ENCODE data around the gene KIF5A.
"Not testable (repeated sequence)": the region's sequence is repeated elsewhere in the genome, so short reads cannot be mapped to it uniquely, and the experiment has no call there.

KIF5A gene

DNA sequence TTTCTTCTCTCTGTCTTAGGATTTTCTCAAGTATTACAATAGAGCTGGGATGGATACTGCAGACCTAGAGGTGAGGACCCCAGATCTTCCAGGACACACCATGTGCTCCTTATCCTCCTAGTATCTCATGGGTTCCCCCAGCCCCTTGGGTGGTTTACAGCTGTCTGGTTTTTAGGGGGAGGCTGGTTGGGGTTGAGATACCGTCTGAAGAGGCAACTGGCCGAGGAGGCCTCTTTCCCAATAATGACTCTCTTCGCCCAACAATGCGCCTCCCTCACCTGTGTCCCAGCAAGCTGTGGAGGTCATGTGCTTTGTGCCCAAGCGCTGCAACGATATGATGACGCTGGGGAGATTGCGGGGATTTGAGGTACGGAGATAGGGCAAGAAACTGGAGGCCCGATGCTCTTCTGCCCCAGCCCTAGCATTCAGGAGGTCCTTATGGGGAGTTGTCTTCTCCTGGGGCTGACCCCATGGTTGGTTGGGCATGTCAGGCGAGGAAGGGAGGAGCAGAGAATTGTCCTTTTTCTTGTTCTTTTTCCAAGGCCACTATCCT is 65.2 kb downstream of the KIF5A start:
- no peak for DNase-seq
- in situ Hi-C loops (cut with HindIII; ENCODE audit: low pct_ligation_motif_present, low sequenced_read_pairs) = no loop called here
- peaks cover 7% of the 10 kb centered on the region for H3K27me3 ChIP-seq (replicated peaks)

DNA sequence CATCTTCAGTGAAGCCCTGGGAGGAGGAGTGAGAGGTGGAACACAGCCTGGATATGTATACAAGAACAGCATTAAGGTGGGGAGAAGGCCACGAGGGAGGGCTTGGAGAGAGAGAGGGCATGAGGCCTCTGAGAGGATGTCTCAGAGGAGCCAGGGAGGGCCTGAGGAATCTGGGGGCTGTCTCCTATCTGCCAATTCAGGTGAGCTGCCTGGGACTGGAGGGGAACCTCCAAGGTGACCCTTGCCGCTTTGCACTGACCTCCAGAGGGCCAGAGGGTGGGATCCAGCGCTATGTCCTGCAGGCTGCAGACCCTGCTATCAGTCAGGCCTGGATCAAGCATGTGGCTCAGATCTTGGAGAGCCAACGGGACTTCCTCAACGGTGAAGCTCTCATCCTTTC is 65.8 kb downstream of the KIF5A start:
- in situ Hi-C loops (cut with HindIII; ENCODE audit: low pct_ligation_motif_present, low sequenced_read_pairs) = no loop called here
- Histone ChIP-seq H3K27me3 (replicated peaks) (peaks cover 13% of the 10 kb centered on the region), H3K27ac (no peak overlapping the region), H3K36me3 (replicated peaks) (no peaks in the 10 kb centered on the region), H3K4me3 (ENCODE audit: low read depth, low read length) (no peak overlapping the region)
- TF ChIP-seq, protein P1, sequence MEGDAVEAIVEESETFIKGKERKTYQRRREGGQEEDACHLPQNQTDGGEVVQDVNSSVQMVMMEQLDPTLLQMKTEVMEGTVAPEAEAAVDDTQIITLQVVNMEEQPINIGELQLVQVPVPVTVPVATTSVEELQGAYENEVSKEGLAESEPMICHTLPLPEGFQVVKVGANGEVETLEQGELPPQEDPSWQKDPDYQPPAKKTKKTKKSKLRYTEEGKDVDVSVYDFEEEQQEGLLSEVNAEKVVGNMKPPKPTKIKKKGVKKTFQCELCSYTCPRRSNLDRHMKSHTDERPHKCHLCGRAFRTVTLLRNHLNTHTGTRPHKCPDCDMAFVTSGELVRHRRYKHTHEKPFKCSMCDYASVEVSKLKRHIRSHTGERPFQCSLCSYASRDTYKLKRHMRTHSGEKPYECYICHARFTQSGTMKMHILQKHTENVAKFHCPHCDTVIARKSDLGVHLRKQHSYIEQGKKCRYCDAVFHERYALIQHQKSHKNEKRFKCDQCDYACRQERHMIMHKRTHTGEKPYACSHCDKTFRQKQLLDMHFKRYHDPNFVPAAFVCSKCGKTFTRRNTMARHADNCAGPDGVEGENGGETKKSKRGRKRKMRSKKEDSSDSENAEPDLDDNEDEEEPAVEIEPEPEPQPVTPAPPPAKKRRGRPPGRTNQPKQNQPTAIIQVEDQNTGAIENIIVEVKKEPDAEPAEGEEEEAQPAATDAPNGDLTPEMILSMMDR (IDR thresholded peaks at IDR 0.05; ENCODE audit: low read depth, low read length, missing control alignments) = no peak
- no peak for DNase-seq

More for the DNA sequence above, 65.2 kb downstream of the KIF5A start:
- H3K36me3 ChIP-seq (replicated peaks) = no peaks in the 10 kb centered on the region
- H3K27ac ChIP-seq = no peak overlapping the region
- H3K4me3 ChIP-seq (ENCODE audit: low read depth, low read length) = no peak overlapping the region
- TF ChIP-seq, protein P1 (IDR thresholded peaks at IDR 0.05; ENCODE audit: low read depth, low read length, missing control alignments) = no peak

DNA sequence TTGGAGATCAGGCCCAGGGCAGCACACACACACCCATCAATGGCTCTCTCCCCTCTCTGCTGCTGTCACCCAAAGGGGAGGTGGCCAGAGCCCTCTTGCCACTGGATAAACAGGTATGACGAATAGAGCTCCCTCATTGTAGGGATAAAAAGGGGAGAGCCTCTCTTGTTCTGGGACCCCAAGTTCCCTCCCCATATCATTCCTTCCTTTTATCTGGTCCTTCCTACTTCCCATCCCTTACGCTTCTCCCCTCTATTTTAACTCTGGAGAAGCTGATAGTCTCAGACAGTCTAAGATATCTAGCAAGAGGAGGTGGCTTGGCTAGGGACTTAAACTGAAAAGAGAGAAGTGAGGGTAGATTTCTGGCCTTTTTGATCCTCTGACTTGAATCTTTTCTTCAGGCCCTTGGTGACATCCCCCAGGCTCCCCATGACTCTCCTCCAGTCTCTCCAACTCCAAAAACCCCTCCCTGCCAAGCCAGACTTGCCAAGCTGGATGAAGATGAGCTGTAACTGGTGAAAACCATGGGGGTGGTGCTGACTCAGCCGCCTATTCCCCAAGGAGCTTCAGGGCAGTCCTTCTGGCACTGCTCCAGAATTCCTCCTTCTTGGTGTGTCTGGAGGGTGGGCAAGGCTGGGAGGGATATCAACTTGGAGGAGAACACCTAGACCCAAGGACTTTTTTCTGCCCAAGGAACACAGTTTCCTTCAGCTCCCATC is 66.7 kb downstream of the KIF5A start:
- peak; percentile 47 for DNase-seq

DNA sequence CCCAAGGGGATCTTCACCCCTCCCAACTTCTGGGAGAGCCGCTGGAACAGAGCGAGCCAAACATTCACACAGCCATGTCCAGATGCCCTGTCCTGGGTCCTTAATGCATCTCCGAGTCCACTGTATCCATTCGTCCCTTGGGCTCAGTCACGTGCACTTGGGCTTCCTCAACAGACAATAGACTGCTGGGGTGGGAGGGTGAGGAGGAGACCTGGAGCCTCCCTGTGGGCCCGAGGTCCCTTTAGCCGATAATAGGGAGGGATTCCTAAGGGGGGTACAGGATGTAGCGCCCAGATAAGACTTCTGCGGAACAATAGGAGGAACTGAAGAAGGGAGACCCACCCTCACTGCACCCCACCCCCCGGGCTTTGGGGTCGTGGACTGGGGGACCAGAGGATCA is 68.1 kb downstream of the KIF5A start:
- TF ChIP-seq, protein P1 (IDR thresholded peaks at IDR 0.05; ENCODE audit: low read depth, low read length, missing control alignments) = no peak
- Histone ChIP-seq H3K27ac (no peak overlapping the region), H3K36me3 (replicated peaks) (no peaks in the 10 kb centered on the region), H3K4me3 (ENCODE audit: low read depth, low read length) (no peak overlapping the region), H3K27me3 (replicated peaks) (peaks cover 30% of the 10 kb centered on the region)
- DNase-seq = no peak
- in situ Hi-C loops (cut with HindIII; ENCODE audit: low pct_ligation_motif_present, low sequenced_read_pairs) = no loop called here

More for the DNA sequence above, 66.7 kb downstream of the KIF5A start:
- Histone ChIP-seq H3K27me3 (replicated peaks) (peaks cover 22% of the 10 kb centered on the region), H3K4me3 (ENCODE audit: low read depth, low read length) (no peak overlapping the region), H3K27ac (no peak overlapping the region), H3K36me3 (replicated peaks) (no peaks in the 10 kb centered on the region)
- TF ChIP-seq, protein P1 (IDR thresholded peaks at IDR 0.05; ENCODE audit: low read depth, low read length, missing control alignments) = no peak
- in situ Hi-C loops (cut with HindIII; ENCODE audit: low pct_ligation_motif_present, low sequenced_read_pairs) = no loop called here

DNA sequence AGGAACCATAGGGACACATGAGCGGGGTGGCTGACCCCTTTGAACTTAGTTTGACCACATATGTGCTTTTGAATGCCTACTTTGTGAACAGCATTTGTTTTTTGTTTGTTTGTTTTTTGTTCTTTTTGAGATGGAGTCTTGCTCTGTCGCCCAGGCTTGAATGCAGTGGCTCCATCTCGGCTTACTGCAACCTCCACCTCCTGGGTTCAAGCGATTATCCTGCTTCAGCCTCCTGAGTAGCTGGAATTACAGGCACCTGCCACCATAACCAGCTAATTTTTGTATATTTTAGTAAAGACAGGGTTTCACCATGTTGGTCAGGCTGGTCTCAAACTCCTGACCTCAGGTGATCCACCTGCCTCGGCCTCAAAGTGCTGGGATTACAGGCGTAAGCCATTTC is 68.6 kb downstream of the KIF5A start:
- in situ Hi-C loops (cut with HindIII; ENCODE audit: low pct_ligation_motif_present, low sequenced_read_pairs); H3K4me3 ChIP-seq (ENCODE audit: low read depth, low read length); H3K36me3 ChIP-seq (replicated peaks); DNase-seq; H3K27ac ChIP-seq: not testable (repeated sequence)
- H3K27me3 ChIP-seq (replicated peaks) = peaks cover 30% of the 10 kb centered on the region

DNA sequence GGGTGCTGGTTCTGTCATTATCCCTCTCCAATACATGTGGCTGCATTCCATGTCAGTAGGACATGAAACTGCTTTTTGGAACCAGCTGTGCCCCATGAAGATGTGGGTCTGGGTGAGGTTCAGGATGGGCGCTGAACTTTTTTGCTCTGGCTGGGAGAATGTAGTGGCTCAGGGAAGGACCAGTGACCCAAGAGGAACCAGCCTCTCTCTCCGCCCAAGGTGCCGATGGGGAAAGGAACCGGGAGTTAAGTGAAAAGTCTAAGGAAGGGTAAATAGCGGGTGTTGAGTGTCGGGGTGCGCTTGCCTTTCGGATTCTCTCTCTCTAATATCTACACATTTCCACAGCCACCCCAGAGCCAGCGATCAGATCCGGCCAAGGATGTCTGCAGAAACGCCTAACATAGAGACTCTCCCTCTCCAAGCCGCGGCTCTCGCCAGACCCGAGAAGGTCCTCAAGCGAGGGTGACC is 69.2 kb downstream of the KIF5A start:
- Histone ChIP-seq H3K27me3 (replicated peaks) (peaks cover 30% of the 10 kb centered on the region), H3K27ac (no peak overlapping the region), H3K4me3 (ENCODE audit: low read depth, low read length) (no peak overlapping the region), H3K36me3 (replicated peaks) (no peaks in the 10 kb centered on the region)
- no peak for DNase-seq
- in situ Hi-C loops (cut with HindIII; ENCODE audit: low pct_ligation_motif_present, low sequenced_read_pairs) = no loop called here
- TF ChIP-seq, protein P1 (IDR thresholded peaks at IDR 0.05; ENCODE audit: low read depth, low read length, missing control alignments) = no peak
